ENCODE measurements around the gene KCTD13. TPM values are rescaled to one million over a fixed set of nuclear protein-coding genes. Genes with fewer than 3 reads are reported as not detected.

KCTD13 gene
- total and polyA plus RNA-seq, 5 donors from 2014 or later = 7.0 to 52.3 (median 11.5) TPM

DNA sequence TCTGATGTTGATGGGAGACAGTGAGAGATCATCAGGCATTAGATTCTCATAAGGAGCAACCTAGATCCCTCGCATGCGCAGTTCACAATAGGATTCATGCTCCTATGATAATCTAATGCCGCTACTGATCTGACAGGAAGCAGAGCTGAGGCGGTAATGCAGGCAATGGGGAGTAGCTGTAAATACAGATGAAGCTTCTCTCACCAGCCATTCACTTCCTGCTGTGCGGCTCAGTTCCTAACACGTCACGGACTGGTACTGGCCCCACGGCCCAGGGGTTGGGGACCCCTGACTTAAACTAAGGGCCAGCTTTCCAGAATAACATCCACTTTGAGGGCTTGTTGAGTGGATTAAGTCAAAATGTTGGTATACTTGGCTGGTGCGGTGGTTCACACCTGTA, 33.3 kb upstream of the KCTD13 start:
- peak overlapping the region in 2 of 3 donors; percentile 23 to 32 for H3K27ac Mint-ChIP-seq
- no peaks in the 10 kb centered on the region for H3K36me3 ChIP-seq (ENCODE audit: control insufficient read depth, insufficient read depth, low read length)
- H3K4me1 ChIP-seq (ENCODE audit: control insufficient read depth, insufficient read depth, low read length, poor library complexity, severe bottlenecking) = peaks cover 20% of the 10 kb centered on the region
- peak in 1 of 3 donors; percentile 10 for DNase-seq
- H3K27me3 ChIP-seq (ENCODE audit: control insufficient read depth, insufficient read depth, low read length) = no peaks in the 10 kb centered on the region
- peaks cover 11% of the 10 kb centered on the region for H3K27me3 Mint-ChIP-seq
- peak overlapping the region in 3 of 4 donors; percentile 24 to 79 (median 48) for H3K4me3 Mint-ChIP-seq
- H3K9me3 ChIP-seq (ENCODE audit: control insufficient read depth in 2 of 2, low read length in 2 of 2) = no peaks in the 10 kb centered on the region
- H3K4me3 ChIP-seq (ENCODE audit: low read depth, low read length) = no peak overlapping the region
- no peaks in the 10 kb centered on the region for H3K36me3 Mint-ChIP-seq
- H3K4me1 Mint-ChIP-seq = peaks cover 5 to 22% (median 15%) of the 10 kb centered on the region in 4 donors
- no peak for ATAC-seq (ENCODE audit: low read depth in 2 of 2)
- no peak overlapping the region for H3K27ac ChIP-seq (ENCODE audit: insufficient read depth, low read length, poor library complexity, severe bottlenecking)
- H3K9me3 Mint-ChIP-seq = no peaks in the 10 kb centered on the region

DNA sequence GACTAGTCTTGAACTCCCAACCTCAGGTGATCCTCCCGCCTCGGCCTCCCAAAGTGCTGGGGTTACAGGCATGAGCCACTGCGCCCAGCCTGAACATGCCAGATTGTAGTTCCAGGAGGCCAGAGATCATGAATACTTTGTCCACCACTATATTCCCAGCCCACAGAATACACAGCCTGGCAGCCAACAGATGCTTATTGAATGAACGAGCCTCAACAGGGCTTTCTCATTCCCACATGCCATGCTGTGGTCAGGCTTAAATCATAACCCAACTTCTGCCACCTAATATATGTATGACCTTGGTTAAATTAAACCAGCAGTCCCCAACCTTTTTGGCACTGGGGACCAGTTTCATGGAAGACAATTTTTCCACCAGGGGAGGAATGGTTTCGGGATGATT, 32.7 kb upstream of the KCTD13 start:
- no peak overlapping the region for H3K27ac Mint-ChIP-seq
- no peaks in the 10 kb centered on the region for H3K9me3 Mint-ChIP-seq
- H3K4me1 ChIP-seq (ENCODE audit: control insufficient read depth, insufficient read depth, low read length, poor library complexity, severe bottlenecking) = peaks cover 20% of the 10 kb centered on the region
- peaks cover 5 to 22% (median 15%) of the 10 kb centered on the region in 4 donors for H3K4me1 Mint-ChIP-seq
- H3K27me3 ChIP-seq (ENCODE audit: control insufficient read depth, insufficient read depth, low read length) = no peaks in the 10 kb centered on the region
- H3K36me3 Mint-ChIP-seq = no peaks in the 10 kb centered on the region
- no peak overlapping the region for H3K4me3 ChIP-seq (ENCODE audit: low read depth, low read length)
- H3K4me3 Mint-ChIP-seq = peak overlapping the region in 1 of 4 donors; percentile 79
- H3K9me3 ChIP-seq (ENCODE audit: control insufficient read depth in 2 of 2, low read length in 2 of 2) = no peaks in the 10 kb centered on the region
- H3K27ac ChIP-seq (ENCODE audit: insufficient read depth, low read length, poor library complexity, severe bottlenecking) = no peak overlapping the region
- no peaks in the 10 kb centered on the region for H3K36me3 ChIP-seq (ENCODE audit: control insufficient read depth, insufficient read depth, low read length)
- H3K27me3 Mint-ChIP-seq = peaks cover 11% of the 10 kb centered on the region
- ATAC-seq (ENCODE audit: low read depth in 2 of 2) = no peak
- no peak for DNase-seq

DNA sequence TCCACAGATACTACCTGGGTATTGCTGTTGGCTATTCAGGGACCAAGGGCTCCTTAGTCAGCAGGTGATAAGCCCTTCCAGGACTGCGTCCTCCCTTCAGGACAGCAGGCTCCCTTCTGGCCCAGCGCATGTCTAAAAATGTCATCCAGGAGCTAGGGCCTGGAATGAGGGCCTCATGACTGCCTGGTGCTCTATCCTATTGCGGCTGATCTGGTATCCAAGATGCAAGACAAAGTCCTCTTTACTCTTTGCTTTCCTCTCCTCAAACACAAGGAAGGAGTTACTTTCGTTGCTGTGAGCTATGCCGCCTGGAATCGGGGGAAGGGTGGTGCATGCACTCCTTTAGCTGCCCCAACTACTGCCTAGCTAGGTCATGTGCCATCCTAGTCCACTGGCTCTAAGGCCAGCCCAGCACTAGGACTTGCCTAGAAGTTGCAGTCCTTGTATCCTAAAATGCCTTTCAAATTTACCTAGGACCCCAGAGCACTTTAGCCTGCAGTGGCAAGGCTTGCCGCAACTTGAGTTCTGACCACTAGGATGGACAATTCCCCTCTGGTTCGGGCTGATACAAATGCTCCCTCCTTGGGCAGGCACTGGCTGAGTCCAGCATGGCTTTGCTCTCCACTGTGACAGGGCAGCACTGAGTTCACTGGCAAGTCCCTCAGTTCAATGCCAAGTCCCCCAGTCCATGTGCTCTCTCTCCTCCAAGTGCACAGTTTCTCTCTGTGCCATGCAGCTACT, 25.8 kb upstream of the KCTD13 start:
- Mint-ChIP-seq H3K9me3 (peaks cover 0 to 7% (median 2%) of the 10 kb centered on the region in 7 donors), H3K27me3 (peaks cover 8% of the 10 kb centered on the region), H3K36me3 (no peaks in the 10 kb centered on the region), H3K4me3 (no peak overlapping the region), H3K27ac (no peak overlapping the region), H3K4me1 (no peaks in the 10 kb centered on the region)
- H3K9me3 ChIP-seq (ENCODE audit: control insufficient read depth in 2 of 2, low read length in 2 of 2) = no peaks in the 10 kb centered on the region
- DNase-seq (no peak), ATAC-seq (ENCODE audit: low read depth in 2 of 2) (no peak)
- H3K4me3 ChIP-seq (ENCODE audit: low read depth, low read length) = no peak overlapping the region
- H3K36me3 ChIP-seq (ENCODE audit: control insufficient read depth, insufficient read depth, low read length) = no peaks in the 10 kb centered on the region
- peaks cover 2% of the 10 kb centered on the region for H3K27me3 ChIP-seq (ENCODE audit: control insufficient read depth, insufficient read depth, low read length)
- H3K4me1 ChIP-seq (ENCODE audit: control insufficient read depth, insufficient read depth, low read length, poor library complexity, severe bottlenecking) = no peaks in the 10 kb centered on the region
- no peak overlapping the region for H3K27ac ChIP-seq (ENCODE audit: insufficient read depth, low read length, poor library complexity, severe bottlenecking)

DNA sequence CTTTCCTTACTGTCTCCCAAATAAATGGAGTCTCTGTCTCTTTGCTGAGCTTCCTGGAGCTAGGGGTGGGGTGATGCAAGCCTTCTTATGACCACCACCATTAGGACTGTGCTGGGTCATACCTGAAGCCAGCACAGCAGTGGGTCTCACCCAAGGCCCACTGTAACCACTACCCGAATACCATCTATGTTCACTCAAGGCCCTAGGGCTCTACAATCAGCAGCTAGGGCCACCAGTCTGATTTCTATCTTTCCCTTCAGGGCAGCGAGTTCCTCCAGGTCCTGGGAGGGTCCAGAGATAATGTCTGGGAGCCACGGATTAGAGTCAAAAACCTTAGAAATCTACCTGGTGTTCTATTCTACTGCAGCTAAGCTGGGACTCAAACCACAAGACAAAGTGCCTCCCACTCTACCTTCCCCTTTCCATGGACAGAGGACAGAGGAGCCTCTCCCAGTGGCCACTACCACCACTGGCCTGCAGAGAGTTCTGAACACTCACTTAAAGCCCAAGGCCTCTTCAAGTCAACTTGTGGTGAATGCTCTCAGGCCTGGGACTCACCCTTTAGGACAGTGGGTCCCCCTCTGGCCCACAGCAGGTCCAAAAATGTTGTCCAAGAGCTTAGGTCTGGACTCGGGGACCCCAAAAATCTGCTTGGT, 24.9 kb upstream of the KCTD13 start:
- H3K9me3 ChIP-seq (ENCODE audit: control insufficient read depth in 2 of 2, low read length in 2 of 2) = no peaks in the 10 kb centered on the region
- no peak overlapping the region for H3K4me3 Mint-ChIP-seq
- no peak overlapping the region for H3K4me3 ChIP-seq (ENCODE audit: low read depth, low read length)
- peaks cover 2% of the 10 kb centered on the region for H3K27me3 ChIP-seq (ENCODE audit: control insufficient read depth, insufficient read depth, low read length)
- no peaks in the 10 kb centered on the region for H3K4me1 Mint-ChIP-seq
- no peaks in the 10 kb centered on the region for H3K36me3 ChIP-seq (ENCODE audit: control insufficient read depth, insufficient read depth, low read length)
- no peak for ATAC-seq (ENCODE audit: low read depth in 2 of 2)
- no peaks in the 10 kb centered on the region for H3K36me3 Mint-ChIP-seq
- H3K4me1 ChIP-seq (ENCODE audit: control insufficient read depth, insufficient read depth, low read length, poor library complexity, severe bottlenecking) = no peaks in the 10 kb centered on the region
- H3K9me3 Mint-ChIP-seq = peaks cover 0 to 7% (median 2%) of the 10 kb centered on the region in 7 donors
- DNase-seq = no peak
- no peak overlapping the region for H3K27ac Mint-ChIP-seq
- H3K27me3 Mint-ChIP-seq = peaks cover 6% of the 10 kb centered on the region
- H3K27ac ChIP-seq (ENCODE audit: insufficient read depth, low read length, poor library complexity, severe bottlenecking) = no peak overlapping the region

DNA sequence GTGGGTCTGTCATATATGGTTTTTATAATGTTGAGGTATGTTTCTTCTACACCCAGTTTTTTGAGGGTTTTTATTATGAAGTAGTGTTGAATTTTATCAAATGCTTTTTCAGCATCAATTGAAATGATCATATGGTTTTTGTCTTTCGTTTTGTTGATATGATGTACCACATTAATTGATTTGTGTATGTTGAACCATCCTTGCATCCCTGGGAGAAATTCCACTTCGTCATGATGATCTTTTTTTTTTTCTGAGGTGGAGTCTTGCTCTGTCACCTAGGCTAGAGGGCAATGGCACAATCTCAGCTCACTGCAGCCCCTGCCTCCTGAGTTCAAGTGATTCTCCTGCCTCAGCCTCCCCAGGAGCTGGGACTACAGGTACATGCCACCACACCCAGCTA, 21.9 kb upstream of the KCTD13 start:
- Histone ChIP-seq H3K4me1 (ENCODE audit: control insufficient read depth, insufficient read depth, low read length, poor library complexity, severe bottlenecking) (no peaks in the 10 kb centered on the region), H3K27me3 (ENCODE audit: control insufficient read depth, insufficient read depth, low read length) (peaks cover 2% of the 10 kb centered on the region), H3K9me3 (ENCODE audit: control insufficient read depth in 2 of 2, low read length in 2 of 2) (no peaks in the 10 kb centered on the region), H3K36me3 (ENCODE audit: control insufficient read depth, insufficient read depth, low read length) (no peaks in the 10 kb centered on the region), H3K27ac (ENCODE audit: insufficient read depth, low read length, poor library complexity, severe bottlenecking) (no peak overlapping the region), H3K4me3 (ENCODE audit: low read depth, low read length) (no peak overlapping the region)
- no peak overlapping the region for H3K27ac Mint-ChIP-seq
- peaks cover 9% of the 10 kb centered on the region for H3K27me3 Mint-ChIP-seq
- no peak overlapping the region for H3K4me3 Mint-ChIP-seq
- H3K36me3 Mint-ChIP-seq = no peaks in the 10 kb centered on the region
- H3K9me3 Mint-ChIP-seq = peaks cover 0 to 7% (median 2%) of the 10 kb centered on the region in 7 donors
- no peak for DNase-seq
- ATAC-seq (ENCODE audit: low read depth in 2 of 2) = no peak
- H3K4me1 Mint-ChIP-seq = peaks cover 0 to 5% (median 0%) of the 10 kb centered on the region in 4 donors

DNA sequence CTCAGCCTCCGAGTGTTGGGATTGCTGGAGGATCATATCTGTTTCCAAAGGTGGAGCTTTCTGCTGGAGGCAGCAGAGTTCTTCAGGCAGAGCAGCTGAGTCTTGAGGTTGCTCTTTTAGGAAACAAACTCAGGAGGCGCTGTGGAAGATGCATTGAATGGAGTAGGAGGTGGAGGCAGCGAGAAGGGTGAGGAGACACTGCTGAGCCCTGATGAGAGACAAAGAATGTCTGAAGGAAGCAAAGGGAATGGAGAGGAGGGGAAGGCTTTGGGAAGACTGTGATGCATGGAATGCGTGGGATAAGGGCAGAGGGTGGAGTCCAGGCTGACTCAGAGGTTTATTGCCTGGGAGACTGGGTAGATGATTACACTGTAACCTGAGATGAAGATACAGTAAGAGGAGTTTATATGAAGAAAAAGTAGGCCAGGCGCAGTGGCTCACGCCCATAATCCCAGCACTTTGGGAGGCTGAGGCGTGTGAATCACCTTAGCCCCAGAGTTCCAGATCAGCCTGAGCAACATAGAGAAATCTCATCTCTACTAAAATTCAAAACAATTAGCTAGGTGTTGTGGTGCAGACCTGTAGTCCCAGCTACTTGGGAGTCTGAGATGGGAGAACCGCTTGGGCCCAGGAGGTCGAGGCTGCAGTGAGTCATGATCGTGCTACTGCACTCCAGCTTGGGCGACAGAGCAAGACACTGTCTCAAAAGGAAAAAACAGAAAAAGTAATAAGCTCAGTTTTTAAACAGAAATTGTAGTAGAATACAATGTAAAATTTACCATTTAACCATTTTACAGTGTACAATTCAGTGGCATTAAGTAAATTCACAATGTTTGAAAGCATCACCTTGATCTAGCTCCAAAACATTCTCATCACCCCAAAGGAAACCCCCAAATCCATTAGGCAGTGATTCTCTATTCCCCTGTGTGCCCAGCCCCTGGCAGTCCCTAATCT, 18.1 kb upstream of the KCTD13 start:
- no peaks in the 10 kb centered on the region for H3K36me3 Mint-ChIP-seq
- no peaks in the 10 kb centered on the region for H3K9me3 Mint-ChIP-seq
- H3K36me3 ChIP-seq (ENCODE audit: control insufficient read depth, insufficient read depth, low read length) = no peaks in the 10 kb centered on the region
- peaks cover 0 to 5% (median under 1%) of the 10 kb centered on the region in 4 donors for H3K4me1 Mint-ChIP-seq
- no peak for DNase-seq
- H3K4me1 ChIP-seq (ENCODE audit: control insufficient read depth, insufficient read depth, low read length, poor library complexity, severe bottlenecking) = no peaks in the 10 kb centered on the region
- H3K27ac ChIP-seq (ENCODE audit: insufficient read depth, low read length, poor library complexity, severe bottlenecking) = no peak overlapping the region
- H3K27ac Mint-ChIP-seq = peak overlapping the region in 1 of 3 donors; percentile 14
- H3K9me3 ChIP-seq (ENCODE audit: control insufficient read depth in 2 of 2, low read length in 2 of 2) = no peaks in the 10 kb centered on the region
- peaks cover 10% of the 10 kb centered on the region for H3K27me3 ChIP-seq (ENCODE audit: control insufficient read depth, insufficient read depth, low read length)
- no peak for ATAC-seq (ENCODE audit: low read depth in 2 of 2)
- no peak overlapping the region for H3K4me3 ChIP-seq (ENCODE audit: low read depth, low read length)
- H3K4me3 Mint-ChIP-seq = no peak overlapping the region
- peaks cover 16% of the 10 kb centered on the region for H3K27me3 Mint-ChIP-seq

DNA sequence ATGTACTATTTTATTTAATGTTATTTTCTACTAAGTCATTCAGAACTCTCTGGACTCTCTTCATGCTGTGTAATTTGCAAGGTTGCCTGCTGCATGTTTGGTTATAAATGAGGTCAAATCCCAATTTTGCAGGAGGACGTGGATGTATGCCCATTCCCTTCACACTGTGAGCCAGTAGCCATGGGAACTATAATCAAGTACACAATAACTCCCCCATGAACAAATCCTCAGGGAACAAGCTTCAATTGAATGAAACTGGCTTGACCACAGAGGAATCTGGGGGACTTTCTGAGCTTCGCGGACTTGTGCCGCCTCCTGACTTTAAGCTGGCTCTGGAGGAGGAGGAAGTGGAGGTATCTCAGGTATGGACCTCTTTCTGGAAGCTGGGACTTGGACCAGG, 14.6 kb upstream of the KCTD13 start:
- ATAC-seq (ENCODE audit: low read depth in 2 of 2) = no peak
- H3K36me3 Mint-ChIP-seq = no peaks in the 10 kb centered on the region
- H3K4me1 Mint-ChIP-seq = peaks cover 0 to 5% (median under 1%) of the 10 kb centered on the region in 4 donors
- no peaks in the 10 kb centered on the region for H3K9me3 ChIP-seq (ENCODE audit: control insufficient read depth in 2 of 2, low read length in 2 of 2)
- peaks cover 0 to 4% (median 0%) of the 10 kb centered on the region in 7 donors for H3K9me3 Mint-ChIP-seq
- no peak overlapping the region for H3K27ac ChIP-seq (ENCODE audit: insufficient read depth, low read length, poor library complexity, severe bottlenecking)
- H3K4me1 ChIP-seq (ENCODE audit: control insufficient read depth, insufficient read depth, low read length, poor library complexity, severe bottlenecking) = no peaks in the 10 kb centered on the region
- no peak for DNase-seq
- H3K4me3 ChIP-seq (ENCODE audit: low read depth, low read length) = no peak overlapping the region
- H3K27ac Mint-ChIP-seq = no peak overlapping the region
- H3K4me3 Mint-ChIP-seq = no peak overlapping the region
- no peaks in the 10 kb centered on the region for H3K36me3 ChIP-seq (ENCODE audit: control insufficient read depth, insufficient read depth, low read length)
- peaks cover 21% of the 10 kb centered on the region for H3K27me3 Mint-ChIP-seq
- peaks cover 10% of the 10 kb centered on the region for H3K27me3 ChIP-seq (ENCODE audit: control insufficient read depth, insufficient read depth, low read length)

Measured in CD4-positive, CD25-positive, alpha-beta regulatory T cell (primary cell).